Activated naive CD8-positive, alpha-beta T cell treated with anti-CD3 and anti-CD28 coated beads, Interleukin-2, amount 50 U/mL, for 24 hours (primary cell): Measurements from ENCODE around the gene EBF3.

Experiments
- ATAC-seq: fragments of 150-1000 bp; cut with Tn5 transposase; one replicate; pipeline ENCODE4 v1.10.0; 2021
- DNase-seq: peaks from one replicate; pipeline ENCODE4 v3.0.0; 2021
- H3K27ac Mint-ChIP-seq: one replicate; pipeline ENCODE4 v1.8.0; 2021; ENCODE audit warnings: mild to moderate bottlenecking, mixed read lengths
- H3K27me3 Mint-ChIP-seq: one replicate; pipeline ENCODE4 v1.8.0; 2021; ENCODE audit warnings: mixed read lengths
- H3K36me3 Mint-ChIP-seq: one replicate; pipeline ENCODE4 v1.8.0; 2021; ENCODE audit warnings: low read depth, mixed read lengths
- H3K4me1 Mint-ChIP-seq: one replicate; pipeline ENCODE4 v1.8.0; 2021; ENCODE audit warnings: mixed read lengths
- H3K4me3 Mint-ChIP-seq: one replicate; pipeline ENCODE4 v1.8.0; 2021; ENCODE audit warnings: mild to moderate bottlenecking, moderate library complexity, mixed read lengths
- H3K9me3 Mint-ChIP-seq: one replicate; pipeline ENCODE4 v1.8.0; 2021; ENCODE audit warnings: mixed read lengths

EBF3 gene, protein sequence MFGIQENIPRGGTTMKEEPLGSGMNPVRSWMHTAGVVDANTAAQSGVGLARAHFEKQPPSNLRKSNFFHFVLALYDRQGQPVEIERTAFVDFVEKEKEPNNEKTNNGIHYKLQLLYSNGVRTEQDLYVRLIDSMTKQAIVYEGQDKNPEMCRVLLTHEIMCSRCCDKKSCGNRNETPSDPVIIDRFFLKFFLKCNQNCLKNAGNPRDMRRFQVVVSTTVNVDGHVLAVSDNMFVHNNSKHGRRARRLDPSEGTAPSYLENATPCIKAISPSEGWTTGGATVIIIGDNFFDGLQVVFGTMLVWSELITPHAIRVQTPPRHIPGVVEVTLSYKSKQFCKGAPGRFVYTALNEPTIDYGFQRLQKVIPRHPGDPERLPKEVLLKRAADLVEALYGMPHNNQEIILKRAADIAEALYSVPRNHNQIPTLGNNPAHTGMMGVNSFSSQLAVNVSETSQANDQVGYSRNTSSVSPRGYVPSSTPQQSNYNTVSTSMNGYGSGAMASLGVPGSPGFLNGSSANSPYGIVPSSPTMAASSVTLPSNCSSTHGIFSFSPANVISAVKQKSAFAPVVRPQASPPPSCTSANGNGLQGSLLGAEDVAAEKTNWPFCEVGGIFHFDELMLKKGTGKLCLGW

DNA sequence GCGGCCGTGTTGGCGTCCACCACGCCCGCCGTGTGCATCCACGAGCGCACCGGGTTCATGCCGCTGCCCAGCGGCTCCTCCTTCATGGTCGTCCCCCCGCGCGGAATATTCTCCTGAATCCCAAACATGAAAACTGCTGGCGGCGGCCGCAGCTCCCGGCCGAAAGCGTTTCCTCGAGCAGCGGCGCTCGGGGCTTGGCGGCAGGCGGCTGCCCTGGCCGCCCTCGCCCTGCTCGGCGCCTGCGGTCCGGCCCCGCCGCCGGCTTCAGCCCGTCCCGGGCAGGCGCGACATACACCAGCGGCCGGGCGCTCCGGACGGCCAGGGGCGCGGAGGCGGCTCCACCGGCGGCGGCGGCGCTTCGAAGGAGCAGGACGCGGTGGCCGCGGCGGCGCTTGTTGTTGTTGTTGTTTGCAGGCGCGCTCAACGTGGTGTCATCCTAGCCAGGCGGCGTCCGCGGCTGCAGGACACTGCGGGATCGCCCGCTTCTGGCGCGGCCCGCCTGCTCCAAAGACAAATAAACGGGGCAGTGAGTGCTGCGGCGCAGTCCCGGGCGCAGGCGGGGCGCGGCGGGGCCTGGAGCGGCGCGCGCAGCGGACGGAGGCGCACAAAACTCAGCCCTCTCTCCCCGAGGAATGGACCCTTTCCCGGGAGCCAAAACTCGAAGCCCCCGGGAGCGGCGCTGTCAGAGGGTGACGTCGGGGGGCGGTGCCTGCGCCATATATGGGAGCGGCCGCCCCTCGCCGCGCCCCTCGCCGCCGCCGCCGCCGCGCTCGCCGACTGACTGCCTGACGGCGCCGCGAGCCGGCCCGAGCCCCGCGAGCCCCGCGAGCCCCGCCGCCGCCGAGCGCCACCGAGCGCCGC, at the start of gene EBF3:
TSS of gene EBF3 (minus strand) at position 634 of the 861 bp plus-strand sequence. CDS start at position 128, 506 bp downstream.
- H3K4me1 Mint-ChIP-seq: peaks cover 34% of the 10 kb centered on the region
- peak within 1 kb of the TSS; percentile 67 for H3K4me3 Mint-ChIP-seq
- ATAC-seq (peak; percentile 60), DNase-seq (peak; percentile 58)
- H3K27me3 Mint-ChIP-seq: peaks cover 62% of the 10 kb centered on the region
- H3K27ac Mint-ChIP-seq: peak within 1 kb of the TSS; percentile 54
- peaks cover 3% of the 10 kb centered on the region for H3K36me3 Mint-ChIP-seq
- no peaks in the 10 kb centered on the region for H3K9me3 Mint-ChIP-seq

DNA sequence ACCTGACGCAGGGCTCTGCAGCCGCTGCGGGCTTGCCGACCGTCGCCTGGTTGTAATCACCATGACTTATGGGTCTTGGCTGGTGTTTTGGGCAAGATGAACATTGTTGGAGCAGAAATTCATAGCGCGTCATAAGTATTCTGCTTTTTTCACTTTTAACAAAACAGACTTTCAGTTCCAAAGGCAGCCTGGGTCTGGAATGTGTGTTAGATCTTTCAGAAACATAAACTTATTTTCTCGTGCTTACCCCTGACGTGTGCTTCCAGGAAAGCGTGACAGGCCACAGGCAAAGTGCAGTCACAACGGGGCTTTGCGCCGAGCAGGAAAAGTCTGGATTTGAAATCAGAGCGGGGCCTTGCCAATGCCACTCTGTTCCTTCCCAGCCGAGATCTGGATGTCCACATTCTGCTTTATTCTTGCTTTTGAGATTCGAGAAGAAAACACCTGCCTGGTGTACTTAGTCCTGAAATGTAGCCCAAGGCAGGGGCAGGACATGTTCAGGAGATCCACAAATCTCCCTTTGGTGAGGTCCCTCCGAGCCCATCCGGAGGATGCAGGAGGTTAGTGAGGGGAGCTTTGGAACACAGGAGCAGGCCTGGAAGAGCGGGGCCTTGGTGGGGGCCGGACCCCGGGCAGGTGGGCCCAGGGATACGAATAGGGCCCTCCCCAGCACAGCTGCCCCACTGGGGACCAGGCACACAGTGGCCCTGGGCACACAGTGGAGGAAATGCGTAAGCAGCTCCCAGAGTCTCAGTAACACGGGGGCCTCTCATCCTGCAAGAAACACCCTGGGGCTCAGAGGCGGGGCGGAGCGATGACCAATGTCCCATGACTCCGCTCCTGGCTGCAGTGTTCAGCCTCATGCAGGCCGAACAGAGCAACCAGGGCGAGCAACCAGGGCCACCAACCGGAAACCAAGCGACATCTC, 49.5 kb upstream of the EBF3 start:
- DNase-seq (no peak), ATAC-seq (no peak)
- Mint-ChIP-seq H3K27me3 (peaks cover 2% of the 10 kb centered on the region), H3K27ac (no peak overlapping the region), H3K36me3 (no peaks in the 10 kb centered on the region), H3K4me1 (no peaks in the 10 kb centered on the region), H3K4me3 (no peak overlapping the region), H3K9me3 (no peaks in the 10 kb centered on the region)

DNA sequence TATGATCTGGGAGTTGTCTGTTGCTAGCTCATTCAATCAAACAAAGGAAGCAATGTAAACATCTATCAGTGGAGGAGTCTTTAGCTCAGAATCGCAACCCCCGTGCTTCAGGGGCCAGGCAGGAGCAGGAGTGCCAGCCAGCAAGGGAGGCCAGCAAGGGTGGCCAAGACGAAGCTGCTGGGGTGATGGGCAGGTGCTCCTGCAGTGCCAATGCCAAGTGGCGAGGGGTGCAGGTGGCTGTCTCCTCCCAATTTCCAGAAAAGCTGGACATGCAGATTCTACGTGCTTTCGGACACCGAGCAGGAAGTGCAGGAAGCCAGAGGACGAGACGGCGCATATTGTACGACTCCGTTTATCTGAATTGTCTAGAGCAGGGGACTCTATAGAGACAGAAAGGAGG, 48.1 kb upstream of the EBF3 start:
- ATAC-seq: no peak
- DNase-seq: no peak
- no peak overlapping the region for H3K4me3 Mint-ChIP-seq
- no peak overlapping the region for H3K27ac Mint-ChIP-seq
- no peaks in the 10 kb centered on the region for H3K4me1 Mint-ChIP-seq
- no peaks in the 10 kb centered on the region for H3K36me3 Mint-ChIP-seq
- H3K27me3 Mint-ChIP-seq: peaks cover 9% of the 10 kb centered on the region
- H3K9me3 Mint-ChIP-seq: no peaks in the 10 kb centered on the region

DNA sequence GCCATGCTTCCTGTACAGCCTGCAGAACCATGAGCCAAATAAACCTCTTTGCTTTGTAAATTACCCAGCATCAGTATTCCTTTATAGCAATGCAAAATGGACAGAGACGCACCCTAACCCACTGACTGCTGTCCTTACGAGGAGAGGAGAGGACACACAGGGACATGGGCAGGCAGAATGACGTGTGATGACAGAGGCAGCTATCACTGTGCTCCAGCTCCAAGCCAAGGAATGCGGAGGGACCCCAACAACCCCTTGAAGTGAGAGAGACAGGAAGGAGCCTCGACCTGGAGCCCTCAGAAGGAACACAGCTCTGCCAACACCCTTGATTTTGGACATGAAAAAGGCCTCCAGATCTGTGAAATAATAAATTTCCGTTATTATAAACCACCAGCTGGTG, 46.6 kb upstream of the EBF3 start:
- DNase-seq (no peak), ATAC-seq (no peak)
- H3K27me3 Mint-ChIP-seq: peaks cover 13% of the 10 kb centered on the region
- no peaks in the 10 kb centered on the region for H3K4me1 Mint-ChIP-seq
- no peak overlapping the region for H3K27ac Mint-ChIP-seq
- H3K4me3 Mint-ChIP-seq: no peak overlapping the region
- H3K9me3 Mint-ChIP-seq: no peaks in the 10 kb centered on the region
- no peaks in the 10 kb centered on the region for H3K36me3 Mint-ChIP-seq

DNA sequence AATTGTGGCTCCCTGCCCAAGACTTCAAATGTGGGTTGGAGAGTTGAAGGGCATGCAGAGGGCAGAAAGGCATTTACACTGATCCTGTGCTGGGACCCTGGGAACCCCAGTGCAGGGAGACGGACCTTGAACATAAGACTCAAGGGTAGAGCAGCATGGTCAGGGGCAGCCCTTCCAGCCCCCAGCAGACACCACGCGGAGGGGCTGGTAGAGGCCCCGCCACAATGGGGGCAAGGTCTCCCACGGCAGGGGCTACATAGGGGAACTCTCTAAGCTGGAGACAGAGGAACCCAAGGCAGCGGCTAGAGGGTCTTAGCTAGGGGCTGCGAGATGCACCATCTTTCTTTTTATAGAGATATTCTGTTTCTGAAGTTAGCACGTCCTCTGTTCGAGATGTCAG, 45.2 kb upstream of the EBF3 start:
- Mint-ChIP-seq H3K27ac (no peak overlapping the region), H3K4me3 (no peak overlapping the region), H3K36me3 (no peaks in the 10 kb centered on the region), H3K9me3 (no peaks in the 10 kb centered on the region), H3K27me3 (peaks cover 19% of the 10 kb centered on the region), H3K4me1 (no peaks in the 10 kb centered on the region)
- DNase-seq: no peak
- no peak for ATAC-seq

DNA sequence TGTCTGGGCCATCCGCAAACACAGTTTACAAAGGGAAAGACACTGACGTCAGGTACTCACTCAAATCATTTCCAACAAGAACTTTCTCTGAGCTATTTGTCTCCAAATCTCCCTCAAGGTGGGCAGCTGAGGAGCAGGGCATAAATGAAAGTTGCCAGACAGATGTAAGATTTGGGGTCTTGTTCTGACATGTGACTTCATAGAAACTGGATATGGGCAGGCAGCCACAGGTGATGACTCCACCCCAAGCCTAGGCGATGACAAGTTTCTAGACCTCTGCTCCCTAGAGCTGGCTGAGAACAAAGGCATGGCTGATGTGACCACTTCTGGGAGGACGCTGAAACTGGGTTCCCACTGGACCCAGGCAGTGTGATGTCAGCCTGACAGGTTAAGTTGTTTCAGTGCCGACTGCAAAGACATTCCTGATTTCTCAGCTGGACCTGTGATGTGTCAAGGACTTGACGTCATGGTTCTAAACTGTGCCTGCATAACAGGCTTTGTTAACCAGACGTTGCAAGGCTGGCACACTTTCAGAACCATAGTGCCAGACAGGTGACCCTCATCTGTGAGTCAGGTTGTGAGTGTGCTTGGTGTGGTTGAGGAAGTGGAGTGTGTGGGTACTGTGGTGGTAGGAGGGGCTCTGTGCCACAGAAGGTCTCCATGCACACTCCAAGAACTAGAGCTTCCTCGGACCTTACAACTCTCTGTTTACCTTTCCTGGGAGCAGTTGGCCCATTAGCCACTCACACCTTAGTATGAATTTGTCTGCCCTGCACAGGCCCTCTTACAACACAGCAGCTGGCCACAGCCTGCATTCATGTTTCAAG, 39.9 kb upstream of the EBF3 start:
- Mint-ChIP-seq H3K4me1 (no peaks in the 10 kb centered on the region), H3K27ac (no peak overlapping the region), H3K27me3 (peaks cover 17% of the 10 kb centered on the region), H3K36me3 (no peaks in the 10 kb centered on the region), H3K9me3 (no peaks in the 10 kb centered on the region), H3K4me3 (no peak overlapping the region)
- DNase-seq: no peak
- ATAC-seq: no peak

DNA sequence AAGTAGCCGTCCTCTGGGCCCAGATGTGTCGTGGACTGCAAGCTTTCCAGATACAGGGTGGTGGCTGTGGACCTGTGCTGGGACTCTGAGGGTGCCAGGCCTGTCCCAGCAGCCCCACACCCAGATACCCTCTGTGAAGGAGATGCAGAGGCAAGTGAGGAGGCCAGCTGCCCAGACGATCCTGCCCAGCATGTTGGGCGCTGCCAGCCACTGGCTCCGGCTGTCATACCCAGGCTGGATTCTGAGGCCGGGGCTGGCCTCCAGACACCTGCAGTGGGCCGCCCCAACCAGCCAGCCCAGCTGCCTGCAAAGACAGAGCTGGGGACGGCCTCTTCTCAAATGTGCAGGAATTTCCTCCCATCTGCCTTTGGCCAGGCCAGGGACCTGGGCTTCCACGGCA, 39.1 kb upstream of the EBF3 start:
- ATAC-seq (no peak), DNase-seq (no peak)
- Mint-ChIP-seq H3K9me3 (peaks cover 8% of the 10 kb centered on the region), H3K36me3 (no peaks in the 10 kb centered on the region), H3K4me3 (no peak overlapping the region), H3K27me3 (peaks cover 15% of the 10 kb centered on the region), H3K4me1 (no peaks in the 10 kb centered on the region), H3K27ac (no peak overlapping the region)

DNA sequence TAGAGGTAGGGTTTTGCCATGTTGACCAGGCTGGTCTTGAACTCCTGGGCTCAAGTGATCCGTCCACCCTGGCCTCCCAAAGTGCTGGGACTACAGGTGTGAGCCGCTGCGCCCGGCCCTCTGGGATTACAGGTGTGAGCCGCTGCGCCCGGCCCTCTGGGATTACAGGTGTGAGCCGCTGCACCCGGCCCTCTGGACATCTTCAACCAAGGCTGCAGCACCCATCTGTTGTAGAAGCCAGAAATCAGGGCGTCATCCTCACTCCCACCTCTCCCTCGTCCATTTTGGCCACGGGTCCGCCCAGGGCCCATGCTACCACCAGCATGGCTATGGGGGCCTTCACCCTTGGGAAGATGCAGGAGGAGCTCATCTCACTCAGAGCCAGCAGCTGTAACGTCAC, 38.5 kb upstream of the EBF3 start:
- Mint-ChIP-seq H3K27ac (no peak overlapping the region), H3K36me3 (no peaks in the 10 kb centered on the region), H3K4me1 (no peaks in the 10 kb centered on the region), H3K4me3 (no peak overlapping the region), H3K9me3 (peaks cover 11% of the 10 kb centered on the region), H3K27me3 (peaks cover 14% of the 10 kb centered on the region)
- DNase-seq: no peak
- ATAC-seq: no peak

DNA sequence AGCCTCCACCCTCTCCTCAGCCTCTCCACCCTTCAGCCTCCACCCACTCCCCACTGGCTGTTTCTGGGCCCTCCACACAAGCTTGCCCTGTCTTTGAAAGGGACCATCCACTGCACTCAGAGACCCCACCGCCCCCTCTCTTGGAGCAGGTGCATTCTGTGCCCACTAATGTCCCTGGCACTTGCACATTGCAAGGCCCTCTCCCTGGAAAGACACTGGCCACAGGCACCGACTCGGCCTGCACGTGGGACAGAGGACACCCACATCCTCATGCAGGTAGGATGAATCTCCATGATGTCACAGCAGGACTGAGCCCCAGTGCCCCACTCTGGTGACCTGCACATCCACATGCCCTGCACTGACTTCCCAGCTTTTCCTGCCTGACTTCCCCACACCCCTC, 36.8 kb upstream of the EBF3 start:
- no peak overlapping the region for H3K27ac Mint-ChIP-seq
- H3K36me3 Mint-ChIP-seq: no peaks in the 10 kb centered on the region
- no peaks in the 10 kb centered on the region for H3K4me1 Mint-ChIP-seq
- DNase-seq (no peak), ATAC-seq (no peak)
- no peak overlapping the region for H3K4me3 Mint-ChIP-seq
- H3K27me3 Mint-ChIP-seq: peaks cover 15% of the 10 kb centered on the region
- peaks cover 11% of the 10 kb centered on the region for H3K9me3 Mint-ChIP-seq

DNA sequence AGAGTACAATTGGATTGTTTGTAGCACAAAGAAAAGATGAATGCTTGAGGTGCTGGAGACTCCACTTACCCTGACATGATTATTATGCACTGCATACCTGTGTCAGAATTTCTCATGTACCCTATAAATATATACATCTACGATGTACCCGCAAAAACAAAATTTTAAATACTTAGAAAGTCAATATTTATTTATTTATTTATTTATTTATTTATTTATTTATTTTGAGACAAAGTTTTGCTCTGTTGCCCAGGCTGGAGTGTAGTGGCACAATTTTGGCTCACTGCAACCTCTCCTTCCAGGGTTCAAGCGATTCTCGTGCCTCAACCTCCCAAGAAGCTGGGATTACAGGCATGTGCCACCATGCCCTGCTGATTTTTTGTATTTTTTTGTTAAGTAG, 35.1 kb upstream of the EBF3 start:
- Mint-ChIP-seq H3K36me3 (no peaks in the 10 kb centered on the region), H3K27ac (no peak overlapping the region), H3K27me3 (peaks cover 22% of the 10 kb centered on the region), H3K4me3 (no peak overlapping the region), H3K9me3 (peaks cover 11% of the 10 kb centered on the region), H3K4me1 (no peaks in the 10 kb centered on the region)
- ATAC-seq: no peak
- DNase-seq: no peak

DNA sequence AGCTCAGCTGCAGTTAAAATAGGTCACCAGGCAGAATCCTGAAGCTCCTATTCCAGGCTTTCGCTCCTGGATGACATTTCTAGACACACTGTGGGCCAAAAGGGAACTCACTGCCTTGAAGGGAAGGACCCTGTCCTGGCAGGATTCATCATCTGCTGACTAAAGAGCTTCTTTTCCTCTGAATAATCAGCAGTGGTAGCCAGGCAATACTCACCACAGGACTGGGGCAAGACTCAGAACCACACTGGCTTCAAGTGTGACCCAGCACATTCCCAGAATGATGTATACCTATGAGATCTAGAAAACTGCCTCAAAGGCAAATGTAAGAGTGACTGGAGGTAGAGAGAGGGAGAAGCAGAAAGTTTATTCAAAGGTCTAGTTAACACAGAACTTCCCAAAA, 29.5 kb upstream of the EBF3 start:
- no peaks in the 10 kb centered on the region for H3K36me3 Mint-ChIP-seq
- DNase-seq (no peak), ATAC-seq (no peak)
- no peak overlapping the region for H3K4me3 Mint-ChIP-seq
- no peaks in the 10 kb centered on the region for H3K4me1 Mint-ChIP-seq
- peaks cover 32% of the 10 kb centered on the region for H3K27me3 Mint-ChIP-seq
- no peak overlapping the region for H3K27ac Mint-ChIP-seq
- H3K9me3 Mint-ChIP-seq: peaks cover 23% of the 10 kb centered on the region

DNA sequence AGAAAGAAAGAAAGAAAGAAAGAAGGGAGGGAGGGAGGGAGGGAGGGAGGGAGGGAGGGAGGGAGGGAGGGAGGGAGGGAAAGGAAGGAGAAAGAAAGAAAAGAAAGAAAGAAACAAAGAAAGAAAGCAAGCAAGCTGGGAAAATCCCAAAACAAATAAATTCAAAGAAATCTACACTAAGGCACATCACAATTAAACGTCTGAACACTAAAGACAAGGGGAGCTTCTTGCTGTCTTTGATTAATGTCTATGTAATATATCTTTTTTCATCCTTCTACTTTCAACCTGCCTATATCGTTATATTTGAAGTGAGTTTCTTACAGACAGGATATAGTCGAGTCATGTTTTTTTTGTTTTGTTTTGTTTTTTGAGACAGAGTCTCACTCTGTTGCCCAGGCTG, 28.3 kb upstream of the EBF3 start:
- no peak for DNase-seq
- no peaks in the 10 kb centered on the region for H3K36me3 Mint-ChIP-seq
- no peak for ATAC-seq
- H3K4me3 Mint-ChIP-seq: no peak overlapping the region
- H3K9me3 Mint-ChIP-seq: peaks cover 15% of the 10 kb centered on the region
- H3K27me3 Mint-ChIP-seq: peaks cover 42% of the 10 kb centered on the region
- H3K27ac Mint-ChIP-seq: no peak overlapping the region
- no peaks in the 10 kb centered on the region for H3K4me1 Mint-ChIP-seq

DNA sequence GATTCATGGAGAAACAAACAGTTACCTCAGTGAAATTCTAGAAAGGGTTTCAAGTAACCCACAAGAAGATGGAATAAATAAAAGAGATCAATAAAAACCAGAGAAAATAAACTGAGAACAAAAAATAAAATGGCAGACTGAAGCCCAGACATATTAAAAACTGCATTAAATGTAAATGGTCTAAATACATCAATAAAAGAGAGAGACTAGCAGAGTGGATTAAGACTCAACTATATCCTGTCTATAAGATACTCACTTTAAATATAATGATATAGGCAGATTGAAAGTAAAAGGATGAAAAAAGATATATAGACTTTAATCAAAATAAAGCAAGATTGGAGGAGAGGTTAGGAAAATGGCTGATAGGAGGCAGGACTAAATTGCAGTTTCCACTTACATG, 18.8 kb upstream of the EBF3 start:
- peaks cover 34% of the 10 kb centered on the region for H3K9me3 Mint-ChIP-seq
- H3K4me3 Mint-ChIP-seq: no peak overlapping the region
- H3K27ac Mint-ChIP-seq: no peak overlapping the region
- H3K4me1 Mint-ChIP-seq: no peaks in the 10 kb centered on the region
- H3K36me3 Mint-ChIP-seq: no peaks in the 10 kb centered on the region
- DNase-seq (no peak), ATAC-seq (no peak)
- peaks cover 50% of the 10 kb centered on the region for H3K27me3 Mint-ChIP-seq
